ENCODE results near the gene ZNF527.

DNA sequence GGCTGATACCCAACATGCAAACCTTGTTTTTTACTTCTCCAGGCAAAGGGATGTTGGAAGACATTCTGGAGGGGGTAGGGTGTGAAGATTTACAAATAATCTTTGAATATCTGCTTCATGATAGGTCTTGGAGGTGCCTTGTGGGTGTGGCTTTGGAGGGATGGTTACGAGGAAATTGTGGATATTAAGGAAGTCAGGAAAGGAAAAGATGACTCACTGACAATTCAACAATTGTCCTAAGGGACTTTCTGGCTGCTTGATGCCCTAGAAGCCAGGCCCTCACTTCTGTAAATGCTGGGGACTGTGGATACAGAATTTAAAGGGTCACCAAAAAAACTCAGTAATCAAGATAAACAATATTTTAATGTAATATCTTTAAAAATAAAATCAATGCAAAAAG, 37.4 kb upstream of the ZNF527 start:
- TF ChIP-seq, protein P1, sequence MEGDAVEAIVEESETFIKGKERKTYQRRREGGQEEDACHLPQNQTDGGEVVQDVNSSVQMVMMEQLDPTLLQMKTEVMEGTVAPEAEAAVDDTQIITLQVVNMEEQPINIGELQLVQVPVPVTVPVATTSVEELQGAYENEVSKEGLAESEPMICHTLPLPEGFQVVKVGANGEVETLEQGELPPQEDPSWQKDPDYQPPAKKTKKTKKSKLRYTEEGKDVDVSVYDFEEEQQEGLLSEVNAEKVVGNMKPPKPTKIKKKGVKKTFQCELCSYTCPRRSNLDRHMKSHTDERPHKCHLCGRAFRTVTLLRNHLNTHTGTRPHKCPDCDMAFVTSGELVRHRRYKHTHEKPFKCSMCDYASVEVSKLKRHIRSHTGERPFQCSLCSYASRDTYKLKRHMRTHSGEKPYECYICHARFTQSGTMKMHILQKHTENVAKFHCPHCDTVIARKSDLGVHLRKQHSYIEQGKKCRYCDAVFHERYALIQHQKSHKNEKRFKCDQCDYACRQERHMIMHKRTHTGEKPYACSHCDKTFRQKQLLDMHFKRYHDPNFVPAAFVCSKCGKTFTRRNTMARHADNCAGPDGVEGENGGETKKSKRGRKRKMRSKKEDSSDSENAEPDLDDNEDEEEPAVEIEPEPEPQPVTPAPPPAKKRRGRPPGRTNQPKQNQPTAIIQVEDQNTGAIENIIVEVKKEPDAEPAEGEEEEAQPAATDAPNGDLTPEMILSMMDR (IDR thresholded peaks at IDR 0.05), result no peak
- TF ChIP-seq EP300 (IDR thresholded peaks at IDR 0.05) (no peak), POLR2A (IDR thresholded peaks at IDR 0.05) (no peak), POLR2AphosphoS5 (IDR thresholded peaks at IDR 0.05) (no peak)

All from gastroesophageal sphincter (tissue), 3 donors.